ENCODE data around the gene LEFTY1. TPM values are rescaled to one million over a fixed set of nuclear protein-coding genes. Genes with fewer than 3 reads are reported as not detected.
A peak's percentile ranks its signal among the peaks of the same experiment; 100 is the strongest.

LEFTY1 gene
- total RNA-seq, 1 experiment from 2014 or later = not detected

DNA sequence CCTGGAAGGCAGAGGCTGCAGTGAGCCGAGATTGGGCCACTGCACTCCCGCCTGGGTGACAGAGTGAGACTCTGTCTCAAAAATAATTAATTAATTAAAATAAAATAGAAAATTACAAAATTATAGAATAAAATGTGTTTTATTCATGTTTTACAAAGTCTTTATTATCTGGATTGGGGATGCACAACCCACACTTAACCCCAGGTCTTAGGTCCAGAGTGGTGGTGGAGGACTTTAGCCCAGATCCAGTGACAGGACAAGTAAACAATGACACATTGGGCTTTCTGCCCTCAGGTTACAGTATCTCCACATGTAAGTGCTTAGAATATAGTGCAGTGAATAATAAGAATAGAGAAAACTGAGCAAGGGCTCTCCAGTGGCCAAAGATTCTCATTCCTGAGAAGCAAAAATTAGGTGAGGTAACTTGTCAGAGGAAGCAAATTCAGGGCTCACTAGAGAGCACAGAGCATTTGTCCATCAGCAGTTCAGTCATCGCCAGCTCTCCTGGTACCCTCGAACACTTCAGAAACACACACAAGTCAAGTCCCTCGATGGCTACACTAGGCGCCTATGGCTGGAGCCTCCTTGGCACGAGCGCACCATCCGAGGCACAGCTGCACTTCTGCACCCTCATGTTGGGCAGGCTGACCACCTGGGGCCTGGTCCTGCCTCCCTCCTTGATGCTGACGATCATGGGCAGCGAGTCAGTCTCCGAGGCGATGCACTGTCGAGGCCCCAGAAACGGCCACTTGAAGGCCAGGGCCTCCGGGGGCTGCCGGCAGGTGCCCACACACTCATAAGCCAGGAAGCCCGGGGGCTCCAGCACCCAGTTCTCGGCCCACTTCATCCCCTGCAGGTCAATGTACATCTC lies 2.6 kb downstream of the LEFTY1 start:
- CTCF ChIA-PET = no interaction called here
- Histone ChIP-seq H3K27me3 (replicated peaks; ENCODE audit: control insufficient read depth, insufficient read depth, low read length) (no peaks in the 10 kb centered on the region), H3K9me3 (no peaks in the 10 kb centered on the region), H3K36me3 (ENCODE audit: control insufficient read depth, insufficient read depth, low read length) (no peaks in the 10 kb centered on the region), H3K4me1 (peaks cover 15% of the 10 kb centered on the region; the same call in 1 of the 2 replicates), H3K4me3 (ENCODE audit: low read depth, low read length) (no peak overlapping the region)
- TF ChIP-seq, protein P1, sequence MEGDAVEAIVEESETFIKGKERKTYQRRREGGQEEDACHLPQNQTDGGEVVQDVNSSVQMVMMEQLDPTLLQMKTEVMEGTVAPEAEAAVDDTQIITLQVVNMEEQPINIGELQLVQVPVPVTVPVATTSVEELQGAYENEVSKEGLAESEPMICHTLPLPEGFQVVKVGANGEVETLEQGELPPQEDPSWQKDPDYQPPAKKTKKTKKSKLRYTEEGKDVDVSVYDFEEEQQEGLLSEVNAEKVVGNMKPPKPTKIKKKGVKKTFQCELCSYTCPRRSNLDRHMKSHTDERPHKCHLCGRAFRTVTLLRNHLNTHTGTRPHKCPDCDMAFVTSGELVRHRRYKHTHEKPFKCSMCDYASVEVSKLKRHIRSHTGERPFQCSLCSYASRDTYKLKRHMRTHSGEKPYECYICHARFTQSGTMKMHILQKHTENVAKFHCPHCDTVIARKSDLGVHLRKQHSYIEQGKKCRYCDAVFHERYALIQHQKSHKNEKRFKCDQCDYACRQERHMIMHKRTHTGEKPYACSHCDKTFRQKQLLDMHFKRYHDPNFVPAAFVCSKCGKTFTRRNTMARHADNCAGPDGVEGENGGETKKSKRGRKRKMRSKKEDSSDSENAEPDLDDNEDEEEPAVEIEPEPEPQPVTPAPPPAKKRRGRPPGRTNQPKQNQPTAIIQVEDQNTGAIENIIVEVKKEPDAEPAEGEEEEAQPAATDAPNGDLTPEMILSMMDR (IDR thresholded peaks at IDR 0.05; ENCODE audit: insufficient read depth in 1 of 2, low read depth in 1 of 2, low read length in 1 of 2, severe bottlenecking in 1 of 2, unreplicated experiment in 1 of 2) = no peak
- H3K4me3 Mint-ChIP-seq (ENCODE audit: unreplicated experiment) = no peak overlapping the region
- peaks cover 6% of the 10 kb centered on the region for H3K36me3 Mint-ChIP-seq (ENCODE audit: insufficient read depth, unreplicated experiment)
- H3K9me3 Mint-ChIP-seq (ENCODE audit: unreplicated experiment) = no peaks in the 10 kb centered on the region
- no peaks in the 10 kb centered on the region for H3K27me3 Mint-ChIP-seq (ENCODE audit: insufficient read depth, unreplicated experiment)
- BruUV-seq (replicated peaks) = no TSS peak
- DNase-seq = no peak
- intact Hi-C loops (cut with micrococcal nuclease; ENCODE audit: unreplicated experiment) = no loop called here
- H3K27ac Mint-ChIP-seq (ENCODE audit: unreplicated experiment) = no peak overlapping the region
- H3K4me1 Mint-ChIP-seq (ENCODE audit: low read depth, unreplicated experiment) = peaks cover 10% of the 10 kb centered on the region
- POLR2A ChIA-PET = no interaction called here

DNA sequence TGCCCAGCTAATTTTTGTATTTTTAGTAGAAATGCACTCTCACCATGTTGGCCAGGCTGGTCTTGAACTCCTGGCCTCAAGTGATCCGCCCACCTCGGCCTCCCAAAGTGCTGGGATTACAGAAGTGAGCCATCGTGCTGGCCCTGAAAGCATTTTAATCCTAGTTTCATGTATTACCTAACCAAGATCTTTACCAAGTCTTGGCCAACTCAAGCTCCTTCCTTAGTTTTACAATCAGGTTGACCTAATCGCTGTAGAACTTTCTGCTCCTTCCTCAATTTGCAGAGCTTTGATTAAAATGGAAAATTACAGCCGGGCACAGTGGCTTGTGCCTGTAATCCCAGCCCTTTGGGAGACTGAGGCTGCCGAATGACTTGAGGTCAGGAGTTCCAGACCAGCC lies 3.6 kb downstream of the LEFTY1 start:
- no peak overlapping the region for H3K4me3 ChIP-seq (ENCODE audit: low read depth, low read length)
- H3K27ac Mint-ChIP-seq (ENCODE audit: unreplicated experiment) = no peak overlapping the region
- peaks cover 10% of the 10 kb centered on the region for H3K4me1 Mint-ChIP-seq (ENCODE audit: low read depth, unreplicated experiment)
- H3K36me3 ChIP-seq (ENCODE audit: control insufficient read depth, insufficient read depth, low read length) = no peaks in the 10 kb centered on the region
- TF ChIP-seq, protein P1 (IDR thresholded peaks at IDR 0.05; ENCODE audit: insufficient read depth in 1 of 2, low read depth in 1 of 2, low read length in 1 of 2, severe bottlenecking in 1 of 2, unreplicated experiment in 1 of 2) = no peak
- H3K9me3 ChIP-seq = no peaks in the 10 kb centered on the region
- no peaks in the 10 kb centered on the region for H3K9me3 Mint-ChIP-seq (ENCODE audit: unreplicated experiment)
- H3K27me3 ChIP-seq (replicated peaks; ENCODE audit: control insufficient read depth, insufficient read depth, low read length) = no peaks in the 10 kb centered on the region
- H3K4me3 Mint-ChIP-seq (ENCODE audit: unreplicated experiment) = no peak overlapping the region
- peaks cover 6% of the 10 kb centered on the region for H3K36me3 Mint-ChIP-seq (ENCODE audit: insufficient read depth, unreplicated experiment)
- CTCF ChIA-PET = no interaction called here
- POLR2A ChIA-PET = no interaction called here
- BruUV-seq (replicated peaks) = no TSS peak
- H3K27me3 Mint-ChIP-seq (ENCODE audit: insufficient read depth, unreplicated experiment) = no peaks in the 10 kb centered on the region
- DNase-seq = no peak
- H3K4me1 ChIP-seq = peaks cover 18% of the 10 kb centered on the region
- intact Hi-C loops (cut with micrococcal nuclease; ENCODE audit: unreplicated experiment) = no loop called here

DNA sequence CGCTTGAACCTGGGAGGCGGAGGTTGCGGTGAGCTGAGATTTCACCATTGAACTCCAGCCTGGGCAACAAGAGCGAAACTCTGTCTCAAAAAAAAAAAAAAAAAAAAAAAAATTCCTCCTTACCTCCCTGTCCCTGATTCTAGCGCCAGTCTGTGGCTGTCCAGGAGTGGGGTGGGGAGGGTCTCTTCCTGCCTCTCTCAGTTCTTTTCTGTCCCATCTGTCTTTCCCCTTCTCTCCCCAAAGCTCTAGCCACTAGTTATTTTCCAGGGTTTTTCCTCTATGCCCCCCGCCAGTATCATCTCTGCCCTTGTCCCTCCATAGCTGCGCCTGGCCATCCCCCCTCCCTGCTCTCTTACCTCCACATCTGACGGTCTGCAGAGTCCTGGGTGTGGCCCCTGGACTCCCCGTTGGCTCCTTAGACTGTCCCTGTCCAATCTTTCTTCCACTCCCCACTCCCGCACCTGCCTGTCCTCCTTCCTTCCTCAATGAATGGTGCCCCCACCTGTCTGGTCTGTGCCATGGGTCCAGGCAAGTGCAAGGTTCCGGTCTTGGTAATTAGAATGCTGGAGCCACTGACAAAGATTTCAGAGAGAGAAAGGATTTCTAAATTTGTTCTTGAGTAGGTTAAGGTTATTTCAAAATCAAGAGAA lies 5.2 kb downstream of the LEFTY1 start:
- peaks cover 7% of the 10 kb centered on the region for H3K36me3 Mint-ChIP-seq (ENCODE audit: insufficient read depth, unreplicated experiment)
- POLR2A ChIA-PET = interaction anchor here (0.6 to 2.7 kb wide), 2 partner anchors 40 to 104 kb away, joined by 7 to 33 read pairs; partner anchors contain the start of gene PYCR2
- peak in 1 of 2 experiments; percentile 13 for DNase-seq
- peaks cover 11% of the 10 kb centered on the region for H3K4me1 Mint-ChIP-seq (ENCODE audit: low read depth, unreplicated experiment)
- CTCF ChIA-PET = interaction anchor here (0.7 to 2.8 kb wide), 7 partner anchors 10 to 442 kb away, joined by 3 to 13 read pairs (median 6); partner anchors contain the start of genes PYCR2 and SRP9
- Histone ChIP-seq H3K36me3 (ENCODE audit: control insufficient read depth, insufficient read depth, low read length) (no peaks in the 10 kb centered on the region), H3K27me3 (replicated peaks; ENCODE audit: control insufficient read depth, insufficient read depth, low read length) (no peaks in the 10 kb centered on the region), H3K4me1 (peaks cover 19% of the 10 kb centered on the region), H3K4me3 (ENCODE audit: low read depth, low read length) (peak overlapping the region; percentile 91), H3K9me3 (no peaks in the 10 kb centered on the region)
- BruUV-seq (replicated peaks) = TSS peak; percentile 55
- peak overlapping the region; percentile 95 for H3K4me3 Mint-ChIP-seq (ENCODE audit: unreplicated experiment)
- H3K27me3 Mint-ChIP-seq (ENCODE audit: insufficient read depth, unreplicated experiment) = no peaks in the 10 kb centered on the region
- no peaks in the 10 kb centered on the region for H3K9me3 Mint-ChIP-seq (ENCODE audit: unreplicated experiment)
- intact Hi-C loops (cut with micrococcal nuclease; ENCODE audit: unreplicated experiment) = no loop called here
- TF ChIP-seq, protein P1 (IDR thresholded peaks at IDR 0.05; ENCODE audit: insufficient read depth in 1 of 2, low read depth in 1 of 2, low read length in 1 of 2, severe bottlenecking in 1 of 2, unreplicated experiment in 1 of 2) = no peak
- H3K27ac Mint-ChIP-seq (ENCODE audit: unreplicated experiment) = peak overlapping the region; percentile 91

Measured in Caco-2 (cell line).